GM12801 (cell line): ENCODE results near the gene INKA1.

Source experiments
- TF ChIP-seq, protein P1 (sequence below): IDR thresholded peaks from one replicate; pipeline ENCODE4 v1.5.1; 2011; ENCODE audit warnings: control low read depth; ENCODE audit not compliant: insufficient read length; ENCODE audit errors: extremely low read depth

The INKA1 gene

DNA sequence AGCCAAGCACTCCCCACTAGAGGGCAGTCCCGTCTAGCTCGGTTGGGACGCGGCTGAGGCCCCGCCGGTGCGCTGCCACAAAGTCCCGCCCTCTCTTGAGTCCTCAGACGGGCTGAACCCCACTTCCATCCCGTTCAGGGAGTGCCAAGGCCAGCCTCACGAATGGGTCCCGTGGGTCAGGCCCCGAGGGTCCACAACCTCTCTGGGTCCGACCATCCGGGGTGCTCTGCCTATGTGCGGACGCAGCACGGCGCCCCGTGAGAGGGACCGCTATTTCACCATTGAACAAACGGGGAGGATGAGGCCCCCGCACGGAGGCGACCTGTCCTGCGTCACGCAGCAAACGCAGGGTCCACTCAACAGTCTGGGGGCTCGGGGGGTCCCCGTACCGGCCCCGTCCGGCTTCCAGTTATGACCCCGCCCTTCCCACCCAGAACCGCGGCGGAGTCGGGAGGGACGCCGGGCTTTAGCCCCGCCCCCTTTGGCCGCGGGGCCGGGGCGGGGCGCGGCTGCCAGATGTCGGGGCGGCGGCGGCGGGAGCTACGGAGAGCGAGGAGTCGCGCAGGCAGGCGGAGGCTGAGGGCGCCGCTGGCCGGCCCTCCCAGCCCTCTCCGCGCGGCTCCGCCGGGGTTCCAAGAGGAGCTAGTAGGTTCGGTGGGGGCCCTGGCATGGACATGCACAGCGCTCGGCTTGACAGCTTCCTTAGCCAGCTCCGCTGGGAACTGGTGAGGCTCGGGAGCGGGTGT is at the start of gene INKA1:
INKA1 (plus strand) TSS at position 543 of the 746 bp plus-strand sequence; CDS start at position 675, 132 bp downstream.
- TF ChIP-seq, protein P1, sequence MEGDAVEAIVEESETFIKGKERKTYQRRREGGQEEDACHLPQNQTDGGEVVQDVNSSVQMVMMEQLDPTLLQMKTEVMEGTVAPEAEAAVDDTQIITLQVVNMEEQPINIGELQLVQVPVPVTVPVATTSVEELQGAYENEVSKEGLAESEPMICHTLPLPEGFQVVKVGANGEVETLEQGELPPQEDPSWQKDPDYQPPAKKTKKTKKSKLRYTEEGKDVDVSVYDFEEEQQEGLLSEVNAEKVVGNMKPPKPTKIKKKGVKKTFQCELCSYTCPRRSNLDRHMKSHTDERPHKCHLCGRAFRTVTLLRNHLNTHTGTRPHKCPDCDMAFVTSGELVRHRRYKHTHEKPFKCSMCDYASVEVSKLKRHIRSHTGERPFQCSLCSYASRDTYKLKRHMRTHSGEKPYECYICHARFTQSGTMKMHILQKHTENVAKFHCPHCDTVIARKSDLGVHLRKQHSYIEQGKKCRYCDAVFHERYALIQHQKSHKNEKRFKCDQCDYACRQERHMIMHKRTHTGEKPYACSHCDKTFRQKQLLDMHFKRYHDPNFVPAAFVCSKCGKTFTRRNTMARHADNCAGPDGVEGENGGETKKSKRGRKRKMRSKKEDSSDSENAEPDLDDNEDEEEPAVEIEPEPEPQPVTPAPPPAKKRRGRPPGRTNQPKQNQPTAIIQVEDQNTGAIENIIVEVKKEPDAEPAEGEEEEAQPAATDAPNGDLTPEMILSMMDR, result no peak

GRCh38 chr3:49754536-49754935 is 48.5 kb upstream of the INKA1 start:
- TF ChIP-seq, protein P1, result no peak

DNA sequence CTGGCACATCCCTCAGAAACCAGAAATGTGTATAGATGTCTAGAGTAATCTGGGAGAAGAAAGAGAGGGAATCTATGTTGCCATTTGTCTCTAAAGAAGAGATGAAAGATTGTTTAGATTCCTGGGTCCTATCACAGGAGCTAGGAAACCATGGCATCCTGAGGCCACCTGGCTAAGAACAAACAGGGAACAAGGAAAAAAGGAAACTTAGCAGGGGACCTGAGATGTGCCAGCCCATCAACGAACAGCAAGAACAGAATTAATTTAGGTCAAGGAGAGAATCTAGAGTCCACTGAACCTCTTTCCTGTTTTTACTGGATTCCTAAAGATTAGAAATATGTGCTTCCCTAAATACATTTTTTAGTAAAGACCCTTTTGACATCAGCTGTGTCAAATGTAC is 47.0 kb upstream of the INKA1 start:
- TF ChIP-seq, protein P1, result no peak

- TF ChIP-seq, protein P1, result no peak
Observed at GRCh38 chr3:49757197-49757596, 45.9 kb upstream of the INKA1 start.

- TF ChIP-seq, protein P1, result no peak
Observed at GRCh38 chr3:49759226-49759625, 43.8 kb upstream of the INKA1 start.

GRCh38 chr3:49761661-49762060 is 41.4 kb upstream of the INKA1 start:
- TF ChIP-seq, protein P1, result no peak

- TF ChIP-seq, protein P1, result no peak
Observed at GRCh38 chr3:49763981-49764380, 39.1 kb upstream of the INKA1 start.
